Measurements from ENCODE around the gene AREL1.

- TF ChIP-seq CTCF (IDR thresholded peaks at IDR 0.05) (no peak), EP300 (IDR thresholded peaks at IDR 0.05) (no peak), POLR2AphosphoS5 (IDR thresholded peaks at IDR 0.05) (peak in 1 of 4 donors; percentile 27)
Observed at GRCh38 chr14:74663884-74664283, 49.0 kb downstream of the AREL1 start.

All from sigmoid colon (tissue), 4 donors.